Thoracic aorta (tissue), 2 donors: ENCODE results near the gene PNMA6F. TPM values are rescaled to one million over a fixed set of nuclear protein-coding genes. Genes with fewer than 3 reads are reported as not detected.

Experiments used
- ATAC-seq: fragments of 150-250 bp; one replicate; pipeline ENCODE4 v1.8.0; 2017; ENCODE audit warnings: low read depth; ENCODE audit not compliant: insufficient number of reproducible peaks, low FRiP score
- DNase-seq: peaks from one replicate; pipeline ENCODE4 v3.0.0-alpha.2; 2020; ENCODE audit warnings: low spot score
- H3K27ac ChIP-seq, 2 donors: fragments of 200-600 bp; sonication (generic); 1 replicate in 1 of 2; 2 replicates in 1 of 2; pipeline ENCODE4 v1.5.1; 2016; ENCODE audit warnings: mild to moderate bottlenecking in 2 of 2, moderate library complexity in 2 of 2
- H3K27me3 ChIP-seq: fragments of 200-600 bp; sonication (generic); replicated peaks from 2 replicates; pipeline ENCODE4 v1.6.0; 2016; ENCODE audit warnings: mild to moderate bottlenecking; ENCODE audit not compliant: insufficient read depth
- H3K36me3 ChIP-seq: fragments of 200-600 bp; sonication (generic); one replicate; pipeline ENCODE4 v1.5.1; 2016
- H3K4me1 ChIP-seq, 2 donors: fragments of 200-600 bp; sonication (generic); 1 replicate in 1 of 2; 2 replicates in 1 of 2; pipeline versions ENCODE4 v1.5.1 to v1.6.0; 2016; ENCODE audit warnings: low read depth in 2 of 2, mild to moderate bottlenecking in 1 of 2; ENCODE audit not compliant: control insufficient read depth in 1 of 2
- H3K4me3 ChIP-seq: fragments of 200-600 bp; sonication (generic); 2 replicates; pipeline ENCODE4 v1.5.1; 2016; ENCODE audit warnings: mild to moderate bottlenecking
- H3K9me3 ChIP-seq: fragments of 200-600 bp; sonication (generic); 2 replicates; pipeline ENCODE4 v1.5.1; 2016
- total RNA-seq, 2 donors: library from RNA; depleted of rRNA; stranded (reverse); fragments of >200 nt; gene quantifications; one replicate each; pipeline versions ENCODE4 v1.1.0 to v1.2.3, GENCODE V29; 2016
- TF ChIP-seq, protein P1 (sequence below): fragments of 200-600 bp; sonication (generic); IDR thresholded peaks from one replicate; pipeline ENCODE4 v1.5.1; 2019; ENCODE audit warnings: antibody characterized with exemption

Gene PNMA6F
- total RNA-seq, 2 donors from 2014 or later, result not detected

DNA sequence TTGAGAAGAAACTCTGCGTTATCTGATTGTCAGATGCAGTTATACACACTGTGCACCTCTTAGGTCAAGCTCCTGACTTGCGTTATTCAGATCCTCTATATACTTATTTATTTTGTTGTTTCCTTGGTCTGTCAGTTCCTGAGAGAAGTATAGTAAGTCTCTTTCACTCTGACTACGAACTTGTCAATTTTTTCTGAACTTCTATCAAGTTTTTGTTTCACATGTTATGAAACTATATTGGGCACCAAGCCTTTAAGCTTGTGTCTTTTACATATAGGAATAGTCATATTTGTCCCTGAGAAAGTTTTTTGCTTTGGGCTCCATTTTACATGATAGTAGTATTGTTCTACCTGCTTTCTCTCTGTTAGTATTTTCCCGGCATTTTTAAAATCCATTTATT, 44.1 kb upstream of the PNMA6F start:
- Histone ChIP-seq H3K4me1 (no peaks in the 10 kb centered on the region), H3K27me3 (no peaks in the 10 kb centered on the region), H3K9me3 (no peaks in the 10 kb centered on the region), H3K27ac (no peak overlapping the region), H3K36me3 (no peaks in the 10 kb centered on the region), H3K4me3 (no peak overlapping the region)
- ATAC-seq (no peak), DNase-seq (no peak)
- TF ChIP-seq, protein P1, sequence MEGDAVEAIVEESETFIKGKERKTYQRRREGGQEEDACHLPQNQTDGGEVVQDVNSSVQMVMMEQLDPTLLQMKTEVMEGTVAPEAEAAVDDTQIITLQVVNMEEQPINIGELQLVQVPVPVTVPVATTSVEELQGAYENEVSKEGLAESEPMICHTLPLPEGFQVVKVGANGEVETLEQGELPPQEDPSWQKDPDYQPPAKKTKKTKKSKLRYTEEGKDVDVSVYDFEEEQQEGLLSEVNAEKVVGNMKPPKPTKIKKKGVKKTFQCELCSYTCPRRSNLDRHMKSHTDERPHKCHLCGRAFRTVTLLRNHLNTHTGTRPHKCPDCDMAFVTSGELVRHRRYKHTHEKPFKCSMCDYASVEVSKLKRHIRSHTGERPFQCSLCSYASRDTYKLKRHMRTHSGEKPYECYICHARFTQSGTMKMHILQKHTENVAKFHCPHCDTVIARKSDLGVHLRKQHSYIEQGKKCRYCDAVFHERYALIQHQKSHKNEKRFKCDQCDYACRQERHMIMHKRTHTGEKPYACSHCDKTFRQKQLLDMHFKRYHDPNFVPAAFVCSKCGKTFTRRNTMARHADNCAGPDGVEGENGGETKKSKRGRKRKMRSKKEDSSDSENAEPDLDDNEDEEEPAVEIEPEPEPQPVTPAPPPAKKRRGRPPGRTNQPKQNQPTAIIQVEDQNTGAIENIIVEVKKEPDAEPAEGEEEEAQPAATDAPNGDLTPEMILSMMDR, result no peak

DNA sequence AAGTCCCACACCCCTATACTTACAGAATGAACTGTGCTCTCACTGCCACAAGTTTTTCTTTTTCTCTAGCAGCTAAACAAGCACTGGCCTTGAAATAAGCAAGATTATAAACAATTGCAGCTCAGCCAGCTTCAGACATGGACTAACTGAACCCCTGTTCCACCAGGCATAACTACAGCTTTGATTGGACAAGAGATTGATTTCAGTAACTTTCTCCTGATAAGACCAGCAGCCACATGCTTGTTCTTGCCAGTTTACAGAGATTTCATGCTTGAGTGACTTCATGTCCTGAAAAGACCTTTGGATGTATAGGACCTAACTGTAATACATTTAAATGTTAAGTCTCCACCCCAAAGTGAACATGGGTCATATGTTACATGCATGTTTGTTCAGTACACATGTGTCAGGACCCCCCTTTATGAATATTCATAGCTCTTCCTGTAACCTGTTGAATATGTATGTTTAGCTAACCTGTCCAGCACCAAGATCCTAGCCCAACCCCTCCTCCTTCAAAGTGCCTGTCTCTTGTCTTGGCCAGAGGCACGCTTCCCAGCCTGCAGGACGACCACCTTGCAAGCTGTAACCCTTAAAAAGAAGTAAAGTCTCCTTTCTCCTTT, 40.3 kb upstream of the PNMA6F start:
- Histone ChIP-seq H3K36me3 (no peaks in the 10 kb centered on the region), H3K4me3 (no peak overlapping the region), H3K9me3 (no peaks in the 10 kb centered on the region), H3K27ac (no peak overlapping the region), H3K27me3 (no peaks in the 10 kb centered on the region), H3K4me1 (no peaks in the 10 kb centered on the region)
- ATAC-seq, result no peak
- no peak for DNase-seq
- TF ChIP-seq, protein P1, result no peak

DNA sequence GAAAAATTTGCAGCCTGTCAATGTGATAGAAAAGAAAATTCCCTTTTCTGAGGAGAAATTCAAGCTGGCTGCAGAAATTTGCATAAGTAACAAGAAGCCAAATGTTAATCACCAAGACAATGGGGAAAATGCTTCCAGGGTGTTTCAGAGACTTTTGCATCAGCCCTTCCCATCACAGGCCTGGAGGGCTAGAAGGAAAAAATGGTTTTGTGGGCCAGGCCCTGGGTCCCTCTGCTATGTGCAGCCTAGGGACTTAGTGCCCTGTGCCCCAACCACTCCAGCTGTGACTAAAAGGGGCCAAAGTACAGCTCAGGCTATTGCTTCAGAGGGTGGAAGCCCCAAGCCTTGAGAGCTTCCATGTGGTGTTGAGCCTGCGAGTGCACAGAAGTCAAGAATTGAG, 36.3 kb upstream of the PNMA6F start:
- no peaks in the 10 kb centered on the region for H3K9me3 ChIP-seq
- H3K27ac ChIP-seq, result no peak overlapping the region
- no peaks in the 10 kb centered on the region for H3K4me1 ChIP-seq
- H3K4me3 ChIP-seq, result no peak overlapping the region
- no peak for ATAC-seq
- TF ChIP-seq, protein P1, result no peak
- H3K27me3 ChIP-seq, result no peaks in the 10 kb centered on the region
- DNase-seq, result no peak
- no peaks in the 10 kb centered on the region for H3K36me3 ChIP-seq

DNA sequence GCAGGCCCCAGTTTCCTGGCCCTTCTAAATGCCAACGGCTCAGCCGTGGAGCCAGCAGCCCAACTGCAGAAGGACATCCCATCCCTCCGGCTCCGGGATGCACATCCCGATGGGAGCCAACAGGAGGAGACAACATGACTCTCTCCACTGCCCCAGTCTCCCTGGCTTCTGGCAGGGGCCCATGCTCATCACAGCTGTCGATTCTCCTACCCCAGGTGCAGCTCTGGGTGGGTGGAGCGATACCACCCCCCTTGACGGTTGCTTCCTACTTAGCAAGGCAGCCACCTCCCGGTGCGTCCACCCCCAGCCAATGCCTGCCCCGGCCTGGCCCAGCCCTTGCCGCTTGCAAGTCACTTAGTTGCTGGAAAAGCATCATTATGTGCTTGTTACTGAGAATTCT, 31.8 kb upstream of the PNMA6F start:
- Histone ChIP-seq H3K27me3 (no peaks in the 10 kb centered on the region), H3K27ac (no peak overlapping the region), H3K36me3 (no peaks in the 10 kb centered on the region), H3K4me1 (no peaks in the 10 kb centered on the region), H3K4me3 (no peak overlapping the region), H3K9me3 (no peaks in the 10 kb centered on the region)
- ATAC-seq (no peak), DNase-seq (no peak)
- TF ChIP-seq, protein P1, result no peak

DNA sequence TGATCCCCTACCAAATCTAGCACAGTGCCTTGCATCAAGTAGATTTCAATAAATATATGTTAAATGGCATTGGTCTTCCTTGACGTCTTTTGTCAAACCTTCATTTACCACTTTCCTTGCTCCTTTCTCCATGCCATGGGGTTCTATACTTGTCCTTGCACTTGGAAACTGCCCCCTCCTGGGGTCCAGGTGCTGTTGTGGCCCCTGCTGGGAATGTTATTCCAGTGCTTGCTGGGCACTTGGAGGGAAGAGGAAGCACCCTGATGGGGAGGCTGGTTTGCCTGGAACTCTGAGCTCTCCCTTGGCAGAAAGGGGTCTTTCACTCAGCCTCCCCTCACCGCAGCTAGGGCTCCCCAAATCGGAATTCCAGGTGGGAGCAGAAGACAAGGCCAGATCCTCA, 31.3 kb upstream of the PNMA6F start:
- ATAC-seq, result no peak
- Histone ChIP-seq H3K27ac (no peak overlapping the region), H3K27me3 (no peaks in the 10 kb centered on the region), H3K36me3 (peaks cover 3% of the 10 kb centered on the region), H3K4me3 (no peak overlapping the region), H3K9me3 (no peaks in the 10 kb centered on the region), H3K4me1 (no peaks in the 10 kb centered on the region)
- DNase-seq, result no peak
- TF ChIP-seq, protein P1, result no peak
